HG02884 (cell line): ENCODE measurements around the gene CDK14.

Experiments used
- ATAC-seq: cut with Tn5 transposase; IDR thresholded peaks from one replicate; pipeline ENCODE4 v1.9.1; 2021; ENCODE audit warnings: mild to moderate bottlenecking, moderate library complexity; ENCODE audit not compliant: unreplicated experiment

The CDK14 gene

GRCh38 chr7:90595801-90596670, at the start of gene CDK14:
CDK14 (plus strand) TSS chr7:90596321; CDS start chr7:90596628, 307 bp downstream.
- peak; percentile 45 for ATAC-seq

DNA sequence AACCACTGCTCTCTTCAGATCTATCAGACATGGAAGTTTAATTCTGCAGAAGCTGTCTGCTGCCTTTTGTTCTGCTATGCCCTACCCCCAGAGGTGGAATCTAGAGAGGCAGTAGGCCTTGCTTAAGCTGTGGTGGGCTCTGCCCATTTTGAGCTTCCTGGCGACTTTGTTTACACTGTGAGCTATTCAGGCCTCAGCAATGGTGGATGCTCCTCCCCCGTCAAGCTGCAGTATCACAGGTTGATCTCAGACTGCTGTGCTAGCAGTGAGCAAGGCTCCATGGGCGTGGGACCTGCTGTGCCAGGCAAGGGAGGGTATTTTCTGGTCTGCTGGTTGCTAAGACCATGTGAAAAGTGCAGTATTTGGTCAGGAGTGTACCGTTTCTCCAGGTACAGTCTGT, 45.1 kb upstream of the CDK14 start:
- no peak for ATAC-seq

DNA sequence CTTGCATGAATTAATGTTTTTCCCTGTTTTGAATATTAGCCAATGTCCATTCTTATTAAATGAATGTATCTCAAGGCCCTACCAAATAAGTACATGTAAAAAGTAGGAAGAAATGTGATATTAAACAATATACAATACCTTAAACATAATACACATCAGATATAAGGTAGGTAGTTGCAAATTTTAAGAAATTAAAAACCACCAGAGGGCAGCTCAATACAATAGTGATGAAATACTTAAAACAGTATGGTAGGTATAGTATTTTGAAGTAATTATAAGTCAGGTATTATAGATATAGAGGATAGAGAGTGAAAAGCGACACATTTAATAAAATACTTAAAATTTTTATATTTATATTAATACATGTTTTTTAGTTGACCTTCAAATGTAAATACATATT, 43.6 kb upstream of the CDK14 start:
- no peak for ATAC-seq

- no peak for ATAC-seq
Measured at GRCh38 chr7:90560730-90561129, 35.4 kb upstream of the CDK14 start.

DNA sequence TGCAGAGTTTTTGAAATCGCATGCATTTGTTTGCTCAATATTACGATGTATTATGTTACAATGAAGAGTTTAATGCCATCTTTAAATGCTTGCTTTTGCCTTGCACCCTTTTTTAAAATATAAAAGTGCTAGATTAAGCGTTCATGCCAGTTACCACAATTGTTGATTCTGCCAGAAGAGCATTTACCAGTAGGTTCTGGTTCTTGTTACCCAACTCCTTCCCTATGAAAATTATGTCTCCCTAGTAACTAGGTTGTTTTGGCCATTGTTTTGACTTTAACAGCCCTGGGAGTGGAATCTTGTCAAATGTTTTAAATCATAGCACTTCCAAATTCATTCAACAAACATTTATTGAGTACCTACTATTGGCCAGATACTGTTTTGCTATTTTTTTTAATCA, 32.8 kb upstream of the CDK14 start:
- ATAC-seq: no peak

DNA sequence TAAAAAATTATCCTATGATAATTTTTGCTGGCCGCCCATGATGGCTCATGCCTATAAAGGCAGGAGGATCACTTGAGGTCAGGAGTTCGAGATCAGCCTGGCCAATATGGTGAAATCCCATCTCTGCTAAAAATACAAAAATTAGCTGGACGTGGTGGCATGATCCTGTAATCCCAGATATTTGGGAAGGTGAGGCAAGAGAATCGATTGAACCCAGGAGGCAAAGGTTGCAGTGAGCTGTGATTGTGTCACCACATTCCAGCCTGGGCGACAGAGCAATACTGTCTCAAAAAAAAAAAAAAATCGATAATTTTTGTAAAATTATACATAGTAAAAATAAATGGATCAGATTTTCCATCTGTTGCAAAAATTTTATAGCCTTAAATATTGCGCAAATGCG, 31.7 kb upstream of the CDK14 start:
- no peak for ATAC-seq

DNA sequence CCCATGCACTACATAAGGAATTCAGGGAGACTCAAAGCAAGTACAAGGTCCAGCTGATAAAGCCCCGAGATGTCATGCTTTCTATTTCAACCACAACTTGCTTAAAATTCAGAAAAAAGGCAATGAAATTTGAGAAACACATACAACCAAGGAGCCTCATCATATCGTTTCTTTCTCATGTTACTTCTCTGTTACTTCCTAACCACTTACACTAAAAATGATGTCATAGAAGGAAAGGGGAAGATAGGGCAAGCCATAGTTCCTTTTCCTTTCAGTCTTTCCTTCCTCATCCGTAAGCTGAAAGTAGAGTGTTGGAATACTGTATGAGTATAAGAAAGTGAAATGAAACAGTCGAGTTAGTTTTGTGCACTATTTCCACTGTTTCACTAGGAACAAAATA, 27.9 kb upstream of the CDK14 start:
- no peak for ATAC-seq

- ATAC-seq: no peak
Measured at GRCh38 chr7:90569368-90569767, 26.8 kb upstream of the CDK14 start.

GRCh38 chr7:90570373-90570959, 25.7 kb upstream of the CDK14 start:
- ATAC-seq: no peak

GRCh38 chr7:90574146-90574819, 21.8 kb upstream of the CDK14 start:
- no peak for ATAC-seq

GRCh38 chr7:90574820-90575187, 21.3 kb upstream of the CDK14 start:
- ATAC-seq: no peak

- ATAC-seq: peak; percentile 47
Measured at GRCh38 chr7:90579181-90579688, 16.9 kb upstream of the CDK14 start.

- ATAC-seq: no peak
Measured at GRCh38 chr7:90580051-90580450, 16.1 kb upstream of the CDK14 start.

DNA sequence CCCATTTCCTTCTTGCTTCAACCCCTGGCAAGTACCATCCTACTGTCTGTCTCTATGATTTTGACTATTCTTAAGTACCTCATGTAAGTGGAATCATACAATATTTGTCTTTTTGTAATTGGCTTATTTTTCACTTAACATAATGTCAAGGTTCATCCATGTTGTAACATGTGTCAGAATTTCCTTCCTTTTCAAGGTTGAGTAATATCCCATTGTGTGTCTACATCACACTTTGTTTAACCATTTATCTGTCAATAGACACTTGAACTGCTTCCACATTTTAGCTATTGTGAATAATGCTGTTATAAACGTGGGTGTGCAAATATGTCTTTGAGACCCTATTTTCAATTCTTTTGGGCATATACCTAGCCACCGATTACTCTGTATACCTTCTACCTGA, 14.0 kb upstream of the CDK14 start:
- no peak for ATAC-seq

DNA sequence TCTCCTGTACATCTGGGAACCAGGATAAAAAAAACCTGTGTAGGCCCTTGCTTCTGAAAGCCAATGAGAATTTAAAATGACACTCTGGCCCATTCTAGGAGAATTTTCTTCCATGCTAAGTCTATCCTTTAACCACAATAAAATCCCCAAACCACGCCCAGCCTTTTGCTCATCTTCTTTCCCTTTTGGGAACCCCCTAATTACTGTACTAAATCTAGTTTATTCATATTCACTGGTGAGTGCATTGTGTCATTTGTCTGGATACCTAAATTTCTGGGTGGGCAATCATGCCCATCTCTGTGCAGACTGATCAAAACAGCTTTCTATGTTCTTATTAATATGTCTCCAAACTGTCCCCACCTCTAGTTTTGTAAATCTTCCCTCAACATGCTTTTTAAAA, 11.7 kb upstream of the CDK14 start:
- no peak for ATAC-seq

- ATAC-seq: no peak
Measured at GRCh38 chr7:90586091-90586490, 10.0 kb upstream of the CDK14 start.

- ATAC-seq: no peak
Measured at GRCh38 chr7:90587766-90588165, 8.4 kb upstream of the CDK14 start.

- ATAC-seq: no peak
Measured at GRCh38 chr7:90592033-90592432, 4.1 kb upstream of the CDK14 start.

- ATAC-seq: no peak
Measured at GRCh38 chr7:90593205-90593604, 2.9 kb upstream of the CDK14 start.

- ATAC-seq: no peak
Measured at GRCh38 chr7:90594751-90595317, 1.3 kb upstream of the CDK14 start.

GRCh38 chr7:90595342-90595800, 750 bp upstream of the CDK14 start:
- no peak for ATAC-seq
